OCI-LY7 (cell line): Measurements from ENCODE around the gene SCARB2. TPM values are rescaled to one million over a fixed set of nuclear protein-coding genes. Genes with fewer than 3 reads are reported as not detected.

Source experiments
- BruUV-seq: library from RNA; stranded (reverse); fragments of 400-500 nt; replicated peaks from 2 replicates; lab custom pipeline; 2021; lab: Mats Ljungman, UMichigan
- CTCF ChIA-PET: fragments of 300-600 bp; sonication (Branson Sonifier 250); formaldehyde crosslinking; loops from one replicate; lab custom pipeline; 2022; ENCODE audit warnings: antibody characterized with exemption; ENCODE audit not compliant: unreplicated experiment; lab: Charles Lee
- POLR2A ChIA-PET: fragments of 300-600 bp; sonication (Branson Sonifier 250); formaldehyde crosslinking; loops from one replicate; lab custom pipeline; 2022; ENCODE audit warnings: antibody characterized with exemption; lab: Charles Lee
- DNase-seq: peaks from one replicate; pipeline ENCODE4 v3.0.0-alpha.2; 2015; ENCODE audit warnings: low spot score
- H2AFZ ChIP-seq: fragments of 200-600 bp; sonication (generic), shearing (Covaris generic); 2 replicates; pipeline ENCODE4 v1.6.1; 2014; ENCODE audit warnings: mild to moderate bottlenecking, antibody characterized with exemption, low read length, moderate library complexity
- H3K27ac ChIP-seq: fragments of 200-600 bp; sonication (generic); 2 replicates; pipeline ENCODE4 v1.5.1; 2014; ENCODE audit warnings: mixed run types, low read depth, mild to moderate bottlenecking, moderate library complexity, low read length, inconsistent platforms; ENCODE audit not compliant: poor library complexity, severe bottlenecking
- H3K36me3 ChIP-seq: fragments of 200-600 bp; sonication (generic); 2 replicates; pipeline ENCODE4 v1.6.1; 2014; ENCODE audit warnings: mild to moderate bottlenecking, antibody characterized with exemption, low read length, moderate library complexity, mixed read lengths; ENCODE audit not compliant: insufficient read depth
- H3K4me1 ChIP-seq: fragments of 200-600 bp; sonication (generic); 2 replicates; pipeline ENCODE4 v1.5.1; 2014; ENCODE audit warnings: mild to moderate bottlenecking, low read length; ENCODE audit not compliant: insufficient read depth, poor library complexity, severe bottlenecking
- H3K4me2 ChIP-seq: fragments of 200-600 bp; sonication (generic); 2 replicates; pipeline ENCODE4 v1.6.1; 2014; ENCODE audit warnings: mild to moderate bottlenecking, low read length
- H3K4me3 ChIP-seq: fragments of 200-600 bp; sonication (generic); 2 replicates; pipeline ENCODE4 v1.5.1; 2014; ENCODE audit warnings: mild to moderate bottlenecking, low read depth, low read length; ENCODE audit not compliant: poor library complexity, severe bottlenecking
- H3K79me2 ChIP-seq: fragments of 200-600 bp; sonication (generic); 2 replicates; pipeline ENCODE4 v1.6.1; 2016; ENCODE audit warnings: low read depth, mild to moderate bottlenecking, low read length, moderate library complexity, mixed read lengths; ENCODE audit not compliant: insufficient read depth
- H3K9me2 ChIP-seq: fragments of 200-600 bp; sonication (generic); 2 replicates; pipeline ENCODE4 v1.6.1; 2016; ENCODE audit warnings: mild to moderate bottlenecking, low read length, mixed read lengths; ENCODE audit not compliant: insufficient read depth
- H3K9me3 ChIP-seq: fragments of 200-600 bp; sonication (generic); 2 replicates; pipeline ENCODE4 v1.6.1; 2014; ENCODE audit warnings: mild to moderate bottlenecking, mixed run types, low read length, mixed read lengths
- H4K20me1 ChIP-seq: fragments of 200-600 bp; sonication (generic); 2 replicates; pipeline ENCODE4 v1.6.1; 2014; ENCODE audit warnings: mild to moderate bottlenecking, antibody characterized with exemption, low read length, moderate library complexity, mixed read lengths; ENCODE audit not compliant: insufficient read depth
- CTCF ChIP-seq: fragments of 200-600 bp; sonication (generic); conservative IDR thresholded peaks from 2 replicates; pipeline ENCODE4 v1.5.1; 2014; ENCODE audit warnings: mild to moderate bottlenecking, antibody characterized with exemption, low read length, moderate library complexity, mixed read lengths
- EZH2phosphoT487 ChIP-seq: fragments of 200-600 bp; sonication (generic); IDR thresholded peaks from 2 replicates; pipeline ENCODE4 v1.6.1; 2018; ENCODE audit warnings: low read depth, borderline replicate concordance, mild to moderate bottlenecking, mixed run types, antibody characterized with exemption, low read length, moderate library complexity, mixed read lengths
- intact Hi-C: fragments of 100-400 bp; cut with micrococcal nuclease; formaldehyde crosslinking; loops from one replicate; pipeline ENCODE4 v1.10.0; 2022; ENCODE audit not compliant: unreplicated experiment
- total RNA-seq, 2 experiments: library from RNA; depleted of rRNA in 1 of 2; stranded (reverse); fragments of >200 nt in 1 of 2; shearing (Covaris generic) in 1 of 2; gene quantifications; 2 replicates each; pipeline ENCODE4 v1.2.3, GENCODE V29; 2014 to 2022

The SCARB2 gene
- total RNA-seq, 2 experiments from 2014 or later = 1.1 TPM; not detected in 1

- POLR2A ChIA-PET = interaction anchor here (0.7 kb wide), 1 partner anchor 1058 kb away, joined by 3 read pairs; no protein-coding TSS in a partner anchor
- Histone ChIP-seq H3K36me3 (no peaks in the 10 kb centered on the region), H3K27ac (no peak overlapping the region), H3K79me2 (no peaks in the 10 kb centered on the region), H3K9me3 (no peaks in the 10 kb centered on the region), H3K4me3 (no peak overlapping the region), H2AFZ (no peak overlapping the region), H3K9me2 (no peaks in the 10 kb centered on the region), H4K20me1 (no peaks in the 10 kb centered on the region), H3K4me2 (no peak overlapping the region), H3K4me1 (no peaks in the 10 kb centered on the region)
- TF ChIP-seq CTCF (no peak), EZH2phosphoT487 (no peak)
- no peak for DNase-seq
- CTCF ChIA-PET = no interaction called here
- BruUV-seq = no TSS peak
- intact Hi-C loops = no loop called here
These were observed 1.5 kb upstream of the SCARB2 start for GRCh38 chr4:76215077-76215476.

- ChIA-PET POLR2A (no interaction called here), CTCF (no interaction called here)
- Histone ChIP-seq H3K4me2 (peak overlapping the region; percentile 47; the same call in 1 of the 2 replicates), H3K79me2 (no peaks in the 10 kb centered on the region), H3K4me1 (no peaks in the 10 kb centered on the region), H2AFZ (no peak overlapping the region), H4K20me1 (no peaks in the 10 kb centered on the region), H3K9me3 (no peaks in the 10 kb centered on the region), H3K27ac (no peak overlapping the region), H3K36me3 (no peaks in the 10 kb centered on the region), H3K9me2 (no peaks in the 10 kb centered on the region), H3K4me3 (no peak overlapping the region)
- no peak for DNase-seq
- intact Hi-C loops = no loop called here
- BruUV-seq = no TSS peak
- TF ChIP-seq CTCF (no peak), EZH2phosphoT487 (no peak)
These were observed 602 bp upstream of the SCARB2 start for GRCh38 chr4:76214177-76214675.

GRCh38 chr4:76212851-76213414, 691 bp downstream of the SCARB2 start:
- Histone ChIP-seq H3K27ac (no peak overlapping the region), H3K9me2 (no peaks in the 10 kb centered on the region), H2AFZ (no peak overlapping the region), H3K4me2 (peak overlapping the region; percentile 36; the same call in 1 of the 2 replicates), H3K4me3 (no peak overlapping the region), H3K79me2 (no peaks in the 10 kb centered on the region), H3K36me3 (no peaks in the 10 kb centered on the region), H3K9me3 (no peaks in the 10 kb centered on the region), H4K20me1 (no peaks in the 10 kb centered on the region), H3K4me1 (no peaks in the 10 kb centered on the region)
- CTCF ChIA-PET = no interaction called here
- no TSS peak for BruUV-seq
- POLR2A ChIA-PET = interaction anchor here (0.5 kb wide), 1 partner anchor 86 kb away, joined by 5 read pairs; no protein-coding TSS in a partner anchor
- TF ChIP-seq EZH2phosphoT487 = no peak
- no peak for TF ChIP-seq CTCF
- intact Hi-C loops = no loop called here
- no peak for DNase-seq
